BE2C (cell line): ENCODE results near the gene CUEDC1.

Experiments used
- DNase-seq: peaks from one replicate; pipeline ENCODE4 v3.0.0-alpha.2; 2020
- H3K27me3 ChIP-seq: fragments of 250-450 bp; sonication (Bioruptor Pico); 2 replicates; pipeline ENCODE4 v1.5.1; 2020; ENCODE audit warnings: mild to moderate bottlenecking
- H3K36me3 ChIP-seq: fragments of 250-450 bp; sonication (Bioruptor Pico); 2 replicates; pipeline ENCODE4 v1.5.1; 2020; ENCODE audit warnings: mild to moderate bottlenecking
- H3K4me1 ChIP-seq: fragments of 250-450 bp; sonication (Bioruptor Pico); 2 replicates; pipeline ENCODE4 v1.5.1; 2020
- H3K4me3 ChIP-seq: 2 replicates; pipeline ENCODE4 v1.5.1; 2011; ENCODE audit warnings: low read depth, low read length
- H3K9me3 ChIP-seq: fragments of 250-450 bp; sonication (Bioruptor Pico); 2 replicates; pipeline ENCODE4 v1.5.1; 2020
- CTCF ChIP-seq: IDR thresholded peaks from 2 replicates; pipeline ENCODE4 v1.5.1; 2012; ENCODE audit warnings: mild to moderate bottlenecking, low read depth, low read length

The CUEDC1 gene

DNA sequence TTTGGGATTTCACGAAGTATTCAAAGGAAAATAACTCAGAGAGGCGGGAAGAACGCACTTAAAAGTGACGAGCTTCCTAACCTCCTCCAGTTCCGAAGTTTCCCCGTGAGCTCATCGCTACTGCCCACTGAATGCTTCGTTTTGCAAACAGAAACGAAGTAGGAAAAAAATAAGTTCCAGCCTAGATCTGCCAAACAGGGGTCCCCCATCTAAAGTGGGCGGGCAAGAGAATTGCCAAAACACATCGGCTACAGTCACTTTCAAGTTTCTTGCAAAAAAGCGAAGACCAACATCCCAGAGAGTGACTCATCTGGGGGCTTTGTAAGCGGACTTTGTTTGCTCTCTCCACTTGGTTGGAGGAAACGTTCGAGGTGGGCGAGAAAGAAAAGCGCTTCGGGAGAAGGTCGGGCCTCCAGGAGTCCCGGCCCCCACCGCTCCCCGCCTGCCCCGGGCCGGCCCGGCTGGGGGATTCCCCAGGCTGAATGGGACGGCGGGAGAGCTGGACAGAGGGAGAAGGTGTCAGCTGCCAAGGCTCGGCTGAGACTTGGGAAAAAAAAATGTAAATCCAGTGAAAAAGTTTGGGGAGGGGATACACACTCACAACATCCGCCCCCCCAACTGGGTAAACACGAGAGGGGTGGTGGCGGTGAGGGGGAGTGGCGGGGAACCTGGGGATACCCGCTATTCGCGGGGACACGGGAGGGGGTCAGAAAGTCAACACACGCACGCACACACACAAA is 31.8 kb upstream of the CUEDC1 start:
- DNase-seq: no peak
- peak overlapping the region; percentile 87 for H3K4me3 ChIP-seq
- no peak for TF ChIP-seq CTCF
- peaks cover 7% of the 10 kb centered on the region for H3K36me3 ChIP-seq
- H3K27me3 ChIP-seq: no peaks in the 10 kb centered on the region
- no peaks in the 10 kb centered on the region for H3K9me3 ChIP-seq
- peaks cover 15% of the 10 kb centered on the region for H3K4me1 ChIP-seq

DNA sequence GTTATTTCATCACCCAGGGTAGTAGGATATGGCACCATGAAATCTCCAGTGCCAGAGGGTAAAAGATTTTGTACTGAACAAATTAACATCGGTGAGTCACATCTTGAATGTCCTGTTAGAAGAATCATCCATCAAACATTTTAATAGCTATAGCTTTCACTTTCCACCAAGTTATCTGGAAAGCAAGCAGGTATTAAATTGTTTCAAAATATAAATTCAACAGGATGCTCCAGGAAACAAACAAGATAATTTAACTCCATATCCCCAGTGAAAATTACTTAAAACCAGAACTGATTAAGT is 30.4 kb upstream of the CUEDC1 start:
- TF ChIP-seq CTCF: no peak
- no peak for DNase-seq
- peaks cover 20% of the 10 kb centered on the region for H3K36me3 ChIP-seq
- H3K4me1 ChIP-seq: peaks cover 15% of the 10 kb centered on the region
- peak overlapping the region; percentile 87 for H3K4me3 ChIP-seq
- no peaks in the 10 kb centered on the region for H3K9me3 ChIP-seq
- no peaks in the 10 kb centered on the region for H3K27me3 ChIP-seq

GRCh38 chr17:57984936-57985674 is 29.9 kb upstream of the CUEDC1 start:
- H3K4me3 ChIP-seq: peak overlapping the region; percentile 87
- TF ChIP-seq CTCF: no peak
- DNase-seq: no peak
- H3K9me3 ChIP-seq: no peaks in the 10 kb centered on the region
- no peaks in the 10 kb centered on the region for H3K27me3 ChIP-seq
- peaks cover 15% of the 10 kb centered on the region for H3K4me1 ChIP-seq
- H3K36me3 ChIP-seq: peaks cover 25% of the 10 kb centered on the region

DNA sequence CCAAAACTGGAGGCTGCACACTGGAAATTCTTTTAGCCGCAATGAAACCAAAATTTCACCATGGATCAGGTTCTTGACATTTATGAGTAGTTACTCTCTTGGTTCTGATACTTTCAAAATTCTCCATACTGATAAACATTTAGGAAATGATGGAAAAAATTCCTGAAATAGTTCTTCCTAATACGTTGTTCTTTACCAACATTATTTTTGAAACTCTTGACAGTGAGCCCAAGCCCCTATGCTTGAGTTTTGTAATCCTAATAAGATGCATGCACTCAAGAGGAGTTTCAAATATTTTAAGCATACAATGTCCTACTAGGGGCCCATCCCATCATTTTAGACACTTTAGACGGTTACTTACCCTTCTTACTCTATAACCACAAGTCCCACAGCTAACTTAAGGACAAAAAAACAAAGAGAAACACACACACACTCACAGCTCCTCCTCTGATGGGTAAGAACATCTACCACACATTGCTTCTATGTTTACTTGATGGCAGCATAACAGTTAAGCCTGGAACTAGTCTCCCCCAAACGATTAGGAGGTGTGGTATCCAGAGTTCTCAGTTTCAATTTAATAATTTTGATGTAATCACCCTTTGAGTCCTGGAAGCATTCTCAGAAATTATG is 29.2 kb upstream of the CUEDC1 start:
- peaks cover 28% of the 10 kb centered on the region for H3K36me3 ChIP-seq
- H3K9me3 ChIP-seq: no peaks in the 10 kb centered on the region
- peaks cover 14% of the 10 kb centered on the region for H3K4me1 ChIP-seq
- peak overlapping the region; percentile 87; the same call in 1 of the 2 replicates for H3K4me3 ChIP-seq
- no peak for DNase-seq
- TF ChIP-seq CTCF: no peak
- no peaks in the 10 kb centered on the region for H3K27me3 ChIP-seq

- Histone ChIP-seq H3K4me1 (peaks cover 9% of the 10 kb centered on the region), H3K9me3 (no peaks in the 10 kb centered on the region), H3K36me3 (peaks cover 36% of the 10 kb centered on the region), H3K4me3 (no peak overlapping the region), H3K27me3 (no peaks in the 10 kb centered on the region)
- DNase-seq: no peak
- TF ChIP-seq CTCF: no peak
These were observed 28.2 kb upstream of the CUEDC1 start for GRCh38 chr17:57983446-57983845.
